GM21825 (cell line): Measurements from ENCODE around the gene TTC22.

Source experiments
- ATAC-seq: cut with Tn5 transposase; IDR thresholded peaks from one replicate; pipeline ENCODE4 v1.9.1; 2021; ENCODE audit warnings: mild to moderate bottlenecking, moderate library complexity; ENCODE audit not compliant: unreplicated experiment

The TTC22 gene

GRCh38 chr1:54835131-54835898, 34.2 kb upstream of the TTC22 start:
- ATAC-seq = no peak

DNA sequence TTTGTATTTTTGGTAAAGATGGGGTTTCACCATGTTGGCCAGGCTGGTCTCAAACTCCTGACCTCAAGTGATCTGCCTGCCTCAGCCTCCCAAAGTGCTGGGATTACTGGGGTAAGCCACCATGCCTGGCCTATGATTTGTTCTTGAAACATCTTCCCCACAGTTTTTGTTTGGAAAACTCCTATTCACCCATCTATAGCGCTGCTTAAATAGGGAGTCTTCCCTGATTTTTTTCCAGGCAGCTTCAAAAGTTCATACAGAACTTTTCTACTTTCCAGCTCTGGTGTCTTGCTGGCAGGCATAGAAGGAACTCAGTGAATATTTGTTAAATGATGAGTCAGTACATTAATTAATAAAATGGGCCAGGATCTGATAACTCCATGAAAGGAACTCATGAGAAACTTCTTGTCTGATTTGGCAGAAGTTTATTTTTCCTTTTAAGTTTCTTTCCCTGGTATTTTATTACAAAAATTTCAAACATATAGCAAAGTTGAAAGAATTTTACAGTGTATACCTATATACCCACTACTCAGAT, 33.0 kb upstream of the TTC22 start:
- no peak for ATAC-seq

GRCh38 chr1:54833121-54833520, 32.0 kb upstream of the TTC22 start:
- no peak for ATAC-seq

- ATAC-seq = no peak
Observed at GRCh38 chr1:54826226-54826816, 25.2 kb upstream of the TTC22 start.

- no peak for ATAC-seq
Observed at GRCh38 chr1:54825696-54826095, 24.6 kb upstream of the TTC22 start.

DNA sequence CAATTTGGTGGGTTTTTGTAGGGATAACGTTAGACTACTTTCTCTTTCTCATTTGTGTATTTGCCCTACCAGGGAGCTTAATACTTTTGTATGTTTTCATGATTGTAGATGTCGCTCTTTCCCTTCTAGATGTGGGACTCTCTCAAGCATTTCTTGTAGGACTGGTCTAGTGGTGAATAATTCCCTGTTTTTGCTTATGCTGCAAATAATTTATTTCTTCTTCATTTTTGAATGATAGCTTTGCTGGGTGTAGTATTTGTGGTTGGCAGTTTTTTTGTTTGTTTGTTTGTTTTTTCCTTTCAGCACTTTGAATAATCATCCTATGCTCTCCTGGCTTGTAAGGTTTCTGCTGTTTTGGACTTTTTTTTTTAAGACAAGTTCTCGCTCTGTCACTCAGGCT, 22.5 kb upstream of the TTC22 start:
- no peak for ATAC-seq

DNA sequence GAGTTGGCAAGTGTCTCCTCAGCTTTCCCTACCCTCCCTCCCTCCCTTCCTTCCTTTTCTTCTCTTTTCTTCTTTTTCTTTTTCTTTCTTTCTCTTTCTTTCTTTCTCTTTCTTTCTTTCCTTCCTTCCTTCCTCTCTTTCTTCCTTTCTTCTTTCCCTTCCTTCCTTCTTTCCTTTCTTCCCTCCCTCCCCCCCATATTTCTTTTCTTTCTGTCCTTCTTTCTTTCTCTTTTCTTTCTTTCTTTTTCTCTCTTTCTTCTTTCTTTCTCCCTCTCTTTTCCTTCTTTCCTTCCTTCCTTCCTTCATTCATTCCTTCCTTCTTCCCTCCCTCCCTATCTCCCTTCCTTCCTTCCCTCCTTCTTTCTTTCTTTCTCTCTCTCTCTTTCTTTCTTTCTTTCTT, 18.6 kb upstream of the TTC22 start:
- no peak for ATAC-seq

DNA sequence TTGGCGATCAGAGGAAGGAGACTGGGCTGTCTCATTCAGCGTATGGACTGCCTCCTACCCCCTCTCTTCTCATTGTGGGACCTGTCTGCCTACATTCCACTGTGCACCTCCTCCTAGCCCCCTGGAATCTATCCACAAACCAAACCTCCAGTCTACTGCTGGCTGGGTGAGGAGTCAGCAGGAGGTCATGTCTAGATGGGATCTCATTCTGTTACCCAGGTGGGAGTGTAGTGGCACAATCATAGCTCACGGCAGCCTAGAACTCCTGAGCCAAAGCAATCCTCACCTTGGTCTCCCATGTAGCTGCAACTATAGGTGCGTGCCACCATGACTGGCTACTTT, 18.0 kb upstream of the TTC22 start:
- ATAC-seq = no peak

- no peak for ATAC-seq
Observed at GRCh38 chr1:54818461-54819194, 17.5 kb upstream of the TTC22 start.

DNA sequence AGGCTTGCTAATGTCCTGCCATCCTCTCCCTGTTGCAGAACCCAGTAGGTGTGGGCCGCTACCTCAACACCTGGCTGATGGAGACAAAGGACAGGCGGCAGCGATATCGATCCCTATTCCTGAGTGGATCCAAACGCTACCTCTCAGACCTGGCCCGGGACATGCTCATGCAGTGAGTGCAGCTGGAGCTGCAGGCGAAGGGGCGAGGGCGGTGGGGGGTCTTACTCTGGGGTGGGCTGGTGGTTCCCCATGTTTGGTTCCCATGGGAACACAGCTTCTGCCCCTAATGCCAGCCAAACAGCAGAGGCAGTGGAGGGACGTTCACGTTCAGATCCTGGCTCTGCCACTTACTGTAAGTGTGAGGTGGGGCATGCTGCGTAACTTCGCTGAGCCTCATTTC, 15.8 kb upstream of the TTC22 start:
- no peak for ATAC-seq

GRCh38 chr1:54816130-54816529, 15.0 kb upstream of the TTC22 start:
- no peak for ATAC-seq

DNA sequence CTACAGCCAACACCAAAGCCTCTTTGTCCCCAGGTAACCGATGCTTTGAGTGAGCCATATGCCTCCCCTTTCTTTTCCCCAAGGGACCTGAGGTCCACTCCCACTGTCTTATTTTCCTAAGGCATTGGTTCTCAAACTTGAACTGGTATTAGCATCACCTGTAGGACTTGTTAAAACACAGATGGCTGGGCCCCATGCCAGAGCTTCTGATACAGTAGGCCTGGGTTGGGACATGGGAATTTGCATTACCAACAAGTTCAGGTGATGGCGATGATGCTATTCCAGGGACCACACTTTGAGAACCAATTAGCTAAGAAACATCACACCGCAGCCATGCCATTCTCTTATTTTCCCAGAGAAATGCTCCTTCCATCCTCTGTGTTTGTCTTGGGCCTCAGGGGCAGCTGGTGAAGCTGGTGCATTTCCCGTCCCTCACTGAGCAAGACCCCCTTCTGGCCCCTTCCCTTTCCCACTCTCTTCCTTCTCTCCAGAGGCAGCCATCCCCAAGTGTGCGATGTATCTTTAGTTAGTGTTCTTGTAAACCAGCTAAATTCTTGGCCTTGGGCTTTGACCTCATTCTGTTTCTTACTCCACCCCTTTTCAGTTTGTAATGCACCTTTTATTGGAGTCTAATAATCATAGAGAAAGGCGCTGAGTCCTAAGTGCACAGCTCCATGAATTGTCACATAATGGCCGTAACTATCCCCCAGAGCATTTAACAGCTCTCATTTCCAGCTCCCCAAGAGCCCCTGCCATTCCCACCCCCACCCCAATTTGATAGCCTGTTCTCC, 14.2 kb upstream of the TTC22 start:
- no peak for ATAC-seq

DNA sequence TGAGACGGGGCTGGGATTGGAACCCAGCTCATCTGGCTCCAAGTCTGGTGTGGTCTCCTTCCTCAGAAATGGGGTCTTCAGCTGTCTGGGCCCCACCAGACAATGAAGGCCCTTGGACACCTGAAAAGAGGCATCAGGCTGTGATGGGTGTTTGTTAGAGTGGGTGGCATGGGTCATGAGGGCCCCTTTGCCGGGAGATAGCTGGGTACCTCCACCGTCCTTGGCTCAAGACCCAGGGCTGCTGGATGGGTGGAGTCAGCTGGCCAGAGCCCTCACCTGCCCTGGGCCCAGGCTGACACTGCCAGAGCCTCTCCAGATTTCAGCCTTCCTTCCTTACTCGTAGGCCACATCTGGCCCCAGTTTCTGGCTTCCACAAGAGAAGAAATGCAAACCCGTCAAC, 13.4 kb upstream of the TTC22 start:
- no peak for ATAC-seq

- ATAC-seq = no peak
Observed at GRCh38 chr1:54814126-54814498, 13.0 kb upstream of the TTC22 start.

DNA sequence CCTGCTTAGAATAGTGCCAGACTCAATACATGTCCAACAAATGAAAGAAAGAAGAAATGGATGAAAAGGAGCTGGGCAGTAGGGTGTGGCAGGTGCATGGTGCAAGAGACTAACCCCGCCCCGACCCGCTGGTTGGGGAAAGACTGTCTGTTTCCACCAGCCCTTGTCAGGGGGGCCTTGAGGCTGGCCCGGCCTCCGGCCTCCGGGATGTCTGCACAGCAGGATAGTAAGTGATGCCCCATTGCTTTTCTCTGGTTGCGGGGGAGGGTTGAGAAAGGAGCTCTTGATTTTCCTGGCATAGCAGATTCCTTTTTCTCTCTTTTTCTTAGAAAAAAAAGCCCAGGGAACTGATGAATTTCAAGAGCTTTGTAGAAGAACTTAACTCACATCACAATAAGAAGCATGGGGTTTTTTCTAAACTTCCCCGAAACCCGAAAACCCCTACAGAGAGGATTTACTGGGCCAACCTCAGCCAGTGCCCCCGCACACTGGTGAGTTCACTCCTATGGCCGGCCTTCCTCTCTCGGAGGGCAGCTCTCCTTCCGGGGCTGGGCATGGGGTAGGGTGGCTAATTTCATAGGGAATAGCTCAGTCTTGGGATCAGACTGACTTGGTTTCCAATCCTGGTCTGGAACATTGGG, 12.5 kb upstream of the TTC22 start:
- ATAC-seq = no peak

DNA sequence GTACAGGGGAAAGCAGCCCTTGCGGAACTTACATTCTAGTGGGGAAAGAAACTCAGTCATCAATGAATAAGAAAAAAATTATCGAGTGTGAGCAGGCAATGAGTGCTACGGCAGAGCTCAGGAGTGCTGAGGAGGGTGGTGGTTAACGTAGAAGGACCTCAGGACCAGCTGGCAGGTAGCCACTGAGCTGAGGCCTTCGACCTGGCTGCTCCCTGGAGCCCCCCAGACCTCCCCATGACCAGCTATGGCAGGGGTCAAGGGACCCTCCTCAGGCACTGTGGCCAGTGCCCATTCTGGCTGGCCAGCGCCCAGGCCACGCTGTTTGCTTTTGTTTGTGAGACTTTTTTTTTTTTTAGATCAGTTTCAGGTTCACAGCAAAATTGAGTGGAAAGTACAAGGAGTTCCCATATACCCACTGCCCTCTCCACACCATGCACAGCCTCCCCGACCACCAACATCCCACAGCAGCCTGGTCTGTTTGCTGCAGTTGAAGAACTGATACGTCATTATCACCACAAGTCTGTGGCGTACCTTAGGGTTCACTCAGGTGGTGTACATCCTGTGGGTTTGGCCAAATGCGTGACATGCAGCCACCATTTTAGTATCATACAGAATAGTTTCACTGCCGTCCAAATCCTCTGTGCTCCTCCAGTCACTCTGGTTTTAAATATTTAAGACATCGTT, 11.8 kb upstream of the TTC22 start:
- ATAC-seq = no peak

- ATAC-seq = no peak
Observed at GRCh38 chr1:54811739-54812655, 10.9 kb upstream of the TTC22 start.

GRCh38 chr1:54811066-54811465, 9.9 kb upstream of the TTC22 start:
- ATAC-seq = no peak
